ENCODE data around the gene ELF2.
"Not testable (repeated sequence)": the region's sequence is repeated elsewhere in the genome, so short reads cannot be mapped to it uniquely, and the experiment has no call there.

ELF2 gene

DNA sequence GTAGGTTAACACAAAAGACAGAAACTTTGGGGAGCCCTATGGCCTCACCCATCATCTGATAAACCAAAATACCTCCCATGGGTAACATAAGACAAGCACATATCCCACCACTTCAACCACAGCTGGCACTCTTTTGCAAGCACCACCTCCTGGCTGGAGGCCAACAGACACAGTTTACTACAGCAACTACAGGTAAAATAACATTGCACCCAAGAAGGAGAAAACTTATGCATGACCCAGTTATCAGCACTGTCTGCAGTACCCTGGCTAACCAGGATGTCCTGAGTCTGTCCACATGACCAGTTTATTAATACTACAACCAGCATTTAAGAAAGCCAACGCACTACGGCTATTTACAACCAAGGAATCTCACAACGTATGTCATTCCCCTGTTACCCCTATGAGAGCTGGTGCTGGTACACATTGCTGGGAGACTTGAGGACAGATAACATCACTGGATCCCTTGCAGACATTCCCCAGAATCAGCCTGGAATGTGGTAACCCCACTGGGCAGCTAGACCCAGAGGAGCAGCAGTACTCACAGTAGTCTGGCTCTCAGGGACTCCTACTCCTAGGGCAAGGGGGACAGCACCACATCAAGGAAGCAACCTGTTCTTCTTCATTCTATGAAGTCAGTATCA is 32.0 kb downstream of the ELF2 start:
- Histone ChIP-seq H3K4me3 (no peak overlapping the region), H3K36me3 (replicated peaks) (no peaks in the 10 kb centered on the region; the same call in 1 of the 2 replicates), H3K9me3 (no peaks in the 10 kb centered on the region; the same call in 1 of the 2 replicates), H3K27me3 (ENCODE audit: low read depth) (no peaks in the 10 kb centered on the region), H3K4me1 (peaks cover 4% of the 10 kb centered on the region)
- no peak for DNase-seq (ENCODE audit: low spot score in 2 of 2)
- in situ Hi-C loops (cut with MboI; ENCODE audit: low sequenced_read_pairs): no loop called here

GRCh38 chr4:139144161-139144859 is 32.7 kb downstream of the ELF2 start:
- peaks cover 4% of the 10 kb centered on the region for H3K4me1 ChIP-seq
- no peaks in the 10 kb centered on the region; the same call in 1 of the 2 replicates for H3K36me3 ChIP-seq (replicated peaks)

GRCh38 chr4:139142980-139143379 is 34.0 kb downstream of the ELF2 start:
- no peaks in the 10 kb centered on the region; the same call in 1 of the 2 replicates for H3K36me3 ChIP-seq (replicated peaks)
- peaks cover 4% of the 10 kb centered on the region for H3K4me1 ChIP-seq
- no peaks in the 10 kb centered on the region for H3K27me3 ChIP-seq (ENCODE audit: low read depth)
- H3K9me3 ChIP-seq: no peaks in the 10 kb centered on the region; the same call in 1 of the 2 replicates
- in situ Hi-C loops (cut with MboI; ENCODE audit: low sequenced_read_pairs): no loop called here
- DNase-seq (ENCODE audit: low spot score in 2 of 2): no peak
- H3K4me3 ChIP-seq: no peak overlapping the region

More at GRCh38 chr4:139144161-139144859, 32.7 kb downstream of the ELF2 start:
- Histone ChIP-seq H3K27me3 (ENCODE audit: low read depth) (no peaks in the 10 kb centered on the region), H3K4me3 (no peak overlapping the region), H3K9me3 (no peaks in the 10 kb centered on the region; the same call in 1 of the 2 replicates)
- DNase-seq (ENCODE audit: low spot score in 2 of 2): no peak
- in situ Hi-C loops (cut with MboI; ENCODE audit: low sequenced_read_pairs): no loop called here

- in situ Hi-C loops (cut with MboI; ENCODE audit: low sequenced_read_pairs): no loop called here
- Histone ChIP-seq H3K27me3 (ENCODE audit: low read depth) (no peaks in the 10 kb centered on the region), H3K4me1 (peaks cover 3% of the 10 kb centered on the region), H3K36me3 (replicated peaks) (no peaks in the 10 kb centered on the region; the same call in none of the 2 replicates), H3K9me3 (no peaks in the 10 kb centered on the region; the same call in 1 of the 2 replicates), H3K4me3 (no peak overlapping the region)
- DNase-seq (ENCODE audit: low spot score in 2 of 2): no peak
Measured at GRCh38 chr4:139142087-139142486, 34.9 kb downstream of the ELF2 start.

- H3K4me1 ChIP-seq: no peaks in the 10 kb centered on the region
- no peaks in the 10 kb centered on the region for H3K27me3 ChIP-seq (ENCODE audit: low read depth)
- no peak for DNase-seq (ENCODE audit: low spot score in 2 of 2)
- H3K36me3 ChIP-seq (replicated peaks): no peaks in the 10 kb centered on the region; the same call in 1 of the 2 replicates
- in situ Hi-C loops (cut with MboI; ENCODE audit: low sequenced_read_pairs): no loop called here
- no peaks in the 10 kb centered on the region for H3K9me3 ChIP-seq
- H3K4me3 ChIP-seq: no peak overlapping the region
Measured at GRCh38 chr4:139137763-139138162, 39.3 kb downstream of the ELF2 start.

DNA sequence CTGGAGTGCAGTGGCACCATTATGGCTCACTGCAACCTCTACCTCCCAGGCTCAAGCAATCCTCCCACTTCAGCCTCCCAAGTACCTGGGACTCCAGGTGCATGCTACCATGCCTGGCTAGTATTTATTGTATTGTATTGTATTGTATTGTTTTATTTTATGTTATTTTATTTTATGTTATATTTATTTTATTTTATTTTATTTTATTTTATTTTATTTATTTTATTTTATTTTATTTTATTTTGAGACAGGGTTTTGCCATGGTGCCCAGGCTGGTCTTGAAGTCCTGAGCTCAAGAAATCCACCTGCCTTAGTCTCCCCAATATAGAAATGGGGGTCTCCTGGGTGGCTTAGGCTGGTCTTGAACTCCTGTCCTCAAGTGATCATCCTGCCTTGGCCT is 42.6 kb downstream of the ELF2 start:
- in situ Hi-C loops (cut with MboI; ENCODE audit: low sequenced_read_pairs): no loop called here
- DNase-seq (ENCODE audit: low spot score in 2 of 2): no peak

GRCh38 chr4:139131209-139131870 is 45.7 kb downstream of the ELF2 start:
- Histone ChIP-seq H3K9me3 (no peaks in the 10 kb centered on the region), H3K4me3 (no peak overlapping the region), H3K36me3 (replicated peaks) (no peaks in the 10 kb centered on the region), H3K4me1 (peaks cover 3% of the 10 kb centered on the region; the same call in 1 of the 2 replicates), H3K27me3 (ENCODE audit: low read depth) (no peaks in the 10 kb centered on the region)
- DNase-seq (ENCODE audit: low spot score in 2 of 2): no peak
- in situ Hi-C loops (cut with MboI; ENCODE audit: low sequenced_read_pairs): no loop called here

More for the DNA sequence above, 42.6 kb downstream of the ELF2 start:
- Histone ChIP-seq H3K27me3 (ENCODE audit: low read depth) (no peaks in the 10 kb centered on the region), H3K9me3 (no peaks in the 10 kb centered on the region), H3K4me1 (peaks cover 3% of the 10 kb centered on the region; the same call in 1 of the 2 replicates), H3K36me3 (replicated peaks) (no peaks in the 10 kb centered on the region; the same call in 1 of the 2 replicates), H3K4me3 (no peak overlapping the region)

- in situ Hi-C loops (cut with MboI; ENCODE audit: low sequenced_read_pairs): no loop called here
- H3K4me1 ChIP-seq: peaks cover 18% of the 10 kb centered on the region
- no peak for DNase-seq (ENCODE audit: low spot score in 2 of 2)
- H3K36me3 ChIP-seq (replicated peaks): no peaks in the 10 kb centered on the region
- H3K9me3 ChIP-seq: no peaks in the 10 kb centered on the region
- no peaks in the 10 kb centered on the region for H3K27me3 ChIP-seq (ENCODE audit: low read depth)
- no peak overlapping the region for H3K4me3 ChIP-seq
Measured at GRCh38 chr4:139129206-139129605, 47.8 kb downstream of the ELF2 start.

DNA sequence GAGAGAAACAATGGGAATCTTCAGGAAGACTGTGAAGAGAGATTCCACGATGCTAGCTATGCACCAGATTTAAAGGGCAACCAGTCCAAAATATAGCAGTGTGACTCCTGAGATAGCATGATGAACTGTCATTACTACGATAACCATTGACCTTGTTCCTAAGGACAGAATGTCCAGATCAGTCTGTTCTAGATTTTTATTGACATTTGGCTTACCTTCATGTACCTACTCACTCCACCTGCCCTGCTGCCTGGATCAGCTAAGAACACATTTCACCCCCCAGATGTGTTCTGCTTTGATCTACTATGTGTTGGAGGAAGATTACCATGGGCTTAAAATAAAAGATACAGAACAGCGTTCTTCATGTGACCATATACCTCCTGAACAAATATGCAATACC is 50.1 kb downstream of the ELF2 start:
- no peak for DNase-seq (ENCODE audit: low spot score in 2 of 2)
- Histone ChIP-seq H3K36me3 (replicated peaks) (no peaks in the 10 kb centered on the region), H3K27me3 (ENCODE audit: low read depth) (no peaks in the 10 kb centered on the region), H3K9me3 (no peaks in the 10 kb centered on the region), H3K4me1 (peaks cover 26% of the 10 kb centered on the region), H3K4me3 (no peak overlapping the region)
- in situ Hi-C loops (cut with MboI; ENCODE audit: low sequenced_read_pairs): no loop called here

DNA sequence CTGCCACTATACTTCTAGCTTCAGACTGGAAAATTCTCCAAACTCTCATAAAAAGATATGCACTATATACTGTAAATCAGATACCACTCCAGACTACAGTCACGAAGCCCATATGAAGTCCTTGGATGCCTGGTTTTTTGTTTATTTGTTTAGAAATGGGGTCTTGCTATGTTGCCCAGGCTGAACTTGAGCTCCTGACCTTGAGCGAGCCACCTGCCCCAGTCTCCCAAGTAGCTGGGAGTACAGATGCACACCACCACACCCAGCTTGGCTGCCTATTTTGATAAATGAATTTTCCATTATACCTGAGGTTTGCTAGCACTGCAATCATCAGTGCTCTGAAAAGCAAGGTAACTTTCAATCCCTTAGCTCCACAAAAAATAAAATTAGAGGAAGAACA is 53.1 kb downstream of the ELF2 start:
- Histone ChIP-seq H3K9me3 (no peaks in the 10 kb centered on the region), H3K4me1 (peaks cover 31% of the 10 kb centered on the region), H3K36me3 (replicated peaks) (no peaks in the 10 kb centered on the region), H3K27me3 (ENCODE audit: low read depth) (no peaks in the 10 kb centered on the region), H3K4me3 (no peak overlapping the region)
- no peak for DNase-seq (ENCODE audit: low spot score in 2 of 2)
- in situ Hi-C loops (cut with MboI; ENCODE audit: low sequenced_read_pairs): no loop called here

DNA sequence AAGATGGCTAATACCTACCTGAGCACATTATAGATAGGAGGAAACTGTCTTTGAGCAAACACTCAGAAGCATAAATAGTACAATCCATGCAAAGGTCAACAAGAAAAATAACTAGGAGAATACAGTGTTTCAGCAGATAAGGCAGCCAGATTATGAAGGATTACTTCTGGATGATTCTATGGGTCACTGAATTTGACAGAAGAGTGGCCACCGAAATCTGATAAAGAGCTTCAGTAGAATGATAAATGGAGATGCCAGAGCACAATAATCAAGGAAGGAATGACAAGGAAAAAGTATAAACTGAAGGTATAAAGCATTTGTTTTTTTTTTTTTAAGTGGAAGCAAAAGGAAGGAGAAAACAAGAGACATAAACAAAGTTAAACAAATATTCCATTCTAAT is 58.7 kb downstream of the ELF2 start:
- Histone ChIP-seq H3K9me3 (no peaks in the 10 kb centered on the region), H3K27me3 (ENCODE audit: low read depth) (no peaks in the 10 kb centered on the region), H3K4me1 (peaks cover 17% of the 10 kb centered on the region), H3K4me3 (no peak overlapping the region), H3K36me3 (replicated peaks) (no peaks in the 10 kb centered on the region; the same call in 1 of the 2 replicates)
- DNase-seq (ENCODE audit: low spot score in 2 of 2): no peak
- in situ Hi-C loops (cut with MboI; ENCODE audit: low sequenced_read_pairs): no loop called here

DNA sequence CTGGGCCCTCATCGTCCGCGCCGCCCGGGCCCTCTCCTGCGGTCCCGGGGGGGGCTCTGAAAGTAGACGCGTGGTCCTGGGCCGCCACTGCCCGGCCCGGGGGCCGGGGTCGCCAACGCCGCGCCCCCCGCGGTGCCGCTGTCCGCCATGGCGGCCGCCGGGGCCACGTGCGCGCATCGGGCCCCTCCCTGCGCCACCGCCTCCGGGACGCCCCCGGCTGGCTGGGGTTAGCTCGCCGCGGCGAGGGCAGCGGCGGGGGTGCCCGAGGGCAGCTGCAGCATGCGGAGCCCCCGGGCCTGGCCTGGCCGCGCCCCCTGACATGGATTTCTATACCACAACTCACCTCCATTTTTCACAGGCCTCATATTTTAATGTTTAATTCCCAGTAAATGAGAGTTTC is 61.8 kb downstream of the ELF2 start:
- Histone ChIP-seq H3K4me1 (peaks cover 5% of the 10 kb centered on the region), H3K4me3 (no peak overlapping the region), H3K27me3 (ENCODE audit: low read depth) (no peaks in the 10 kb centered on the region), H3K9me3 (no peaks in the 10 kb centered on the region), H3K36me3 (replicated peaks) (no peaks in the 10 kb centered on the region; the same call in 1 of the 2 replicates)
- in situ Hi-C loops (cut with MboI; ENCODE audit: low sequenced_read_pairs): no loop called here
- no peak for DNase-seq (ENCODE audit: low spot score in 2 of 2)

- H3K27me3 ChIP-seq (ENCODE audit: low read depth); H3K4me3 ChIP-seq; H3K36me3 ChIP-seq (replicated peaks); H3K9me3 ChIP-seq; DNase-seq (ENCODE audit: low spot score in 2 of 2); in situ Hi-C loops (cut with MboI; ENCODE audit: low sequenced_read_pairs); H3K4me1 ChIP-seq: not testable (repeated sequence)
Measured at GRCh38 chr4:139114795-139115194, 62.2 kb downstream of the ELF2 start.

DNA sequence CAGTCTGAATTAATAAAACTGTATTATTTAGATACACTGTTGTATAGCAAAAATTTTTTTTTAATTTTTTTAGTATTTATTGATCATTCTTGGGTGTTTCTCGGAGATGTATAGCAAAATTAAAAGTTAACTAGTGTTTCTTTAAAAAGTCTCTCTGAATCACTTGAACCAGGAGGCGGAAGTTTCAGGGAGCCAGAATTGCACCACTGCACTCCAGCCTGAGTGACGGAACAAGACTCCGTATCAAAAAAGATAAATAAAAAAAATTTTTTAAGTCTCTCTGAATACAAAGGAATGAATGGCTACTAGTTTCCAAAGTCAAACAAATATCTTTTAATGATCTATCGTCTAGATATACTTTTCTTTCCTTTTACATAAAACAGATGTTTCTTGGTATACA is 64.4 kb downstream of the ELF2 start:
- no peak for DNase-seq (ENCODE audit: low spot score in 2 of 2)
- H3K27me3 ChIP-seq (ENCODE audit: low read depth): no peaks in the 10 kb centered on the region
- no peaks in the 10 kb centered on the region for H3K4me1 ChIP-seq
- in situ Hi-C loops (cut with MboI; ENCODE audit: low sequenced_read_pairs): no loop called here
- no peaks in the 10 kb centered on the region for H3K9me3 ChIP-seq
- H3K4me3 ChIP-seq: no peak overlapping the region
- no peaks in the 10 kb centered on the region; the same call in 1 of the 2 replicates for H3K36me3 ChIP-seq (replicated peaks)

Data from HAP-1 (cell line).